ENCODE measurements around the gene IPO7. TPM values are rescaled to one million over a fixed set of nuclear protein-coding genes. Genes with fewer than 3 reads are reported as not detected.

IPO7 gene
- polyA plus RNA-seq, 1 donor (not counting 4 experiments of a cell fraction or from before 2014, with no cell fraction given): 115 TPM

GRCh38 chr11:9494316-9494715 lies 109.9 kb downstream of the IPO7 start:
- Histone ChIP-seq H3K4me3 (ENCODE audit: control insufficient read depth in 2 of 3, extremely low read depth in 1 of 3, insufficient read depth in 2 of 3, low read depth in 1 of 3, low read length in 3 of 3) (no peak overlapping the region), H2AFZ (ENCODE audit: control insufficient read depth, low read length) (no peak overlapping the region), H3K4me2 (ENCODE audit: control insufficient read depth, extremely low read depth, insufficient read depth, low read depth, low read length) (no peak overlapping the region), H3K4me1 (ENCODE audit: control insufficient read depth, extremely low read depth, insufficient read depth, low read length) (peaks cover 5% of the 10 kb centered on the region), H3K9me3 (ENCODE audit: control insufficient read depth, low read depth, low read length) (no peaks in the 10 kb centered on the region), H3K9me1 (ENCODE audit: control insufficient read depth, extremely low read depth, insufficient read depth, low read length) (no peaks in the 10 kb centered on the region), H3K27ac (ENCODE audit: control insufficient read depth, insufficient read depth, low read length) (no peak overlapping the region), H4K20me1 (ENCODE audit: control insufficient read depth, extremely low read depth, insufficient read depth, low read length) (no peaks in the 10 kb centered on the region), H3K36me3 (ENCODE audit: control insufficient read depth in 2 of 2, extremely low read depth in 1 of 2, insufficient read depth in 2 of 2, low read length in 2 of 2) (peaks cover 8 to 14% of the 10 kb centered on the region in 2 experiments), H3K79me2 (ENCODE audit: control insufficient read depth, insufficient read depth, low read length) (no peaks in the 10 kb centered on the region), H3K27me3 (ENCODE audit: control insufficient read depth, extremely low read depth, insufficient read depth, low read length) (no peaks in the 10 kb centered on the region), H3K9ac (ENCODE audit: control insufficient read depth, extremely low read depth, insufficient read depth, low read length) (no peak overlapping the region)
- dilution Hi-C loops (cut with MboI; ENCODE audit: extremely low pct_ligation_motif_present, low sequenced_read_pairs): no loop called here
- FAIRE-seq (no peak), DNase-seq (ENCODE audit: low read depth, low spot score) (no peak)
- TF ChIP-seq, protein P1, sequence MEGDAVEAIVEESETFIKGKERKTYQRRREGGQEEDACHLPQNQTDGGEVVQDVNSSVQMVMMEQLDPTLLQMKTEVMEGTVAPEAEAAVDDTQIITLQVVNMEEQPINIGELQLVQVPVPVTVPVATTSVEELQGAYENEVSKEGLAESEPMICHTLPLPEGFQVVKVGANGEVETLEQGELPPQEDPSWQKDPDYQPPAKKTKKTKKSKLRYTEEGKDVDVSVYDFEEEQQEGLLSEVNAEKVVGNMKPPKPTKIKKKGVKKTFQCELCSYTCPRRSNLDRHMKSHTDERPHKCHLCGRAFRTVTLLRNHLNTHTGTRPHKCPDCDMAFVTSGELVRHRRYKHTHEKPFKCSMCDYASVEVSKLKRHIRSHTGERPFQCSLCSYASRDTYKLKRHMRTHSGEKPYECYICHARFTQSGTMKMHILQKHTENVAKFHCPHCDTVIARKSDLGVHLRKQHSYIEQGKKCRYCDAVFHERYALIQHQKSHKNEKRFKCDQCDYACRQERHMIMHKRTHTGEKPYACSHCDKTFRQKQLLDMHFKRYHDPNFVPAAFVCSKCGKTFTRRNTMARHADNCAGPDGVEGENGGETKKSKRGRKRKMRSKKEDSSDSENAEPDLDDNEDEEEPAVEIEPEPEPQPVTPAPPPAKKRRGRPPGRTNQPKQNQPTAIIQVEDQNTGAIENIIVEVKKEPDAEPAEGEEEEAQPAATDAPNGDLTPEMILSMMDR (optimal IDR thresholded peaks at IDR 0.05 in 1 of 3, IDR thresholded peaks at IDR 0.05 in 1 of 3, conservative IDR thresholded peaks at IDR 0.05 in 1 of 3; ENCODE audit: extremely low read depth in 1 of 3, insufficient read depth in 2 of 3, low read length in 3 of 3): no peak
- TF ChIP-seq EZH2 (IDR thresholded peaks at IDR 0.05; ENCODE audit: low read length): no peak

- TF ChIP-seq, protein P1 (optimal IDR thresholded peaks at IDR 0.05 in 1 of 3, IDR thresholded peaks at IDR 0.05 in 1 of 3, conservative IDR thresholded peaks at IDR 0.05 in 1 of 3; ENCODE audit: extremely low read depth in 1 of 3, insufficient read depth in 2 of 3, low read length in 3 of 3): no peak
- no peak for TF ChIP-seq EZH2 (IDR thresholded peaks at IDR 0.05; ENCODE audit: low read length)
- no peaks in the 10 kb centered on the region for H3K9me1 ChIP-seq (ENCODE audit: control insufficient read depth, extremely low read depth, insufficient read depth, low read length)
- dilution Hi-C loops (cut with MboI; ENCODE audit: extremely low pct_ligation_motif_present, low sequenced_read_pairs): no loop called here
- no peak for DNase-seq (ENCODE audit: low read depth, low spot score)
- no peaks in the 10 kb centered on the region for H3K27me3 ChIP-seq (ENCODE audit: control insufficient read depth, extremely low read depth, insufficient read depth, low read length)
- H3K27ac ChIP-seq (ENCODE audit: control insufficient read depth, insufficient read depth, low read length): no peak overlapping the region
- H3K9ac ChIP-seq (ENCODE audit: control insufficient read depth, extremely low read depth, insufficient read depth, low read length): no peak overlapping the region
- no peaks in the 10 kb centered on the region for H3K4me1 ChIP-seq (ENCODE audit: control insufficient read depth, extremely low read depth, insufficient read depth, low read length)
- peaks cover 12 to 16% of the 10 kb centered on the region in 2 experiments for H3K36me3 ChIP-seq (ENCODE audit: control insufficient read depth in 2 of 2, extremely low read depth in 1 of 2, insufficient read depth in 2 of 2, low read length in 2 of 2)
- no peaks in the 10 kb centered on the region for H3K9me3 ChIP-seq (ENCODE audit: control insufficient read depth, low read depth, low read length)
- H3K79me2 ChIP-seq (ENCODE audit: control insufficient read depth, insufficient read depth, low read length): no peaks in the 10 kb centered on the region
- no peak overlapping the region for H3K4me3 ChIP-seq (ENCODE audit: control insufficient read depth in 2 of 3, extremely low read depth in 1 of 3, insufficient read depth in 2 of 3, low read depth in 1 of 3, low read length in 3 of 3)
- no peaks in the 10 kb centered on the region for H4K20me1 ChIP-seq (ENCODE audit: control insufficient read depth, extremely low read depth, insufficient read depth, low read length)
- no peak for FAIRE-seq
- H3K4me2 ChIP-seq (ENCODE audit: control insufficient read depth, extremely low read depth, insufficient read depth, low read depth, low read length): no peak overlapping the region
- no peak overlapping the region for H2AFZ ChIP-seq (ENCODE audit: control insufficient read depth, low read length)
These were observed 111.5 kb downstream of the IPO7 start for GRCh38 chr11:9495803-9496514.

Small RNA genes within 50 kb of the gene (small RNA-seq; reads per million reads assigned to genes)
- 20.0 to 405 (median 62.0) reads per million in 3 experiments for gene SNORA23 (ENCODE audit: insufficient read length in 3 of 3, low read depth in 3 of 3, low replicate concordance in 1 of 3)

Other genes starting within 250 kb of the IPO7 start
- gene DENND5A, start 119.3 kb upstream of the IPO7 start, polyA plus RNA-seq: 44.6 to 62.9 TPM (median 49.1 TPM) in 3 replicates
- 41.6 to 69.3 TPM (median 53.6 TPM) in 3 replicates for gene TMEM41B, start 70.1 kb upstream of the IPO7 start, polyA plus RNA-seq
- 22.4 to 38.6 TPM (median 32.0 TPM) in 3 replicates for gene ZNF143, start 76.4 kb downstream of the IPO7 start, polyA plus RNA-seq
- gene WEE1, start 189.0 kb downstream of the IPO7 start, polyA plus RNA-seq: 18.2 to 39.2 TPM (median 19.9 TPM) in 3 replicates

Measured in keratinocyte (primary cell).